Neural progenitor cell (in vitro differentiated cells): ENCODE data around the gene CARMIL1. TPM values are rescaled to one million over a fixed set of nuclear protein-coding genes. Genes with fewer than 3 reads are reported as not detected.
"Not testable (repeated sequence)": the region's sequence is repeated elsewhere in the genome, so short reads cannot be mapped to it uniquely, and the experiment has no call there.

Experiments used
- DNase-seq: peaks from one replicate; pipeline ENCODE4 v3.0.0-alpha.2; 2016; ENCODE audit warnings: low spot score
- H2AFZ ChIP-seq: fragments of 200-600 bp; sonication (generic); replicated peaks from 2 replicates; pipeline ENCODE4 v1.6.1; 2016; ENCODE audit warnings: antibody characterized with exemption
- H3F3A ChIP-seq: fragments of 200-600 bp; sonication (generic); 2 replicates; pipeline ENCODE4 v1.6.1; 2016; ENCODE audit warnings: antibody characterized with exemption, low read depth
- H3K27ac ChIP-seq: fragments of 200-600 bp; sonication (generic); 2 replicates; pipeline ENCODE4 v1.5.1; 2016; ENCODE audit warnings: mild to moderate bottlenecking
- H3K27me3 ChIP-seq: fragments of 200-600 bp; sonication (generic); 2 replicates; pipeline ENCODE4 v1.6.1; 2016; ENCODE audit warnings: mild to moderate bottlenecking, moderate library complexity
- H3K36me3 ChIP-seq: fragments of 200-600 bp; sonication (generic); 2 replicates; pipeline ENCODE4 v1.5.1; 2016
- H3K4me1 ChIP-seq: fragments of 200-600 bp; sonication (generic); 2 replicates; pipeline ENCODE4 v1.6.1; 2016; ENCODE audit warnings: mixed run types
- H3K4me2 ChIP-seq: fragments of 200-600 bp; sonication (generic); 2 replicates; pipeline ENCODE4 v1.6.1; 2016
- H3K4me3 ChIP-seq: fragments of 200-600 bp; sonication (generic); 2 replicates; pipeline ENCODE4 v1.5.1; 2016
- H3K79me2 ChIP-seq: fragments of 200-600 bp; sonication (generic); 2 replicates; pipeline ENCODE4 v1.6.1; 2016; ENCODE audit warnings: low read depth
- H3K9ac ChIP-seq: fragments of 200-600 bp; sonication (generic); 2 replicates; pipeline ENCODE4 v1.6.1; 2016
- H3K9me3 ChIP-seq: fragments of 200-600 bp; sonication (generic); 2 replicates; pipeline ENCODE4 v1.5.1; 2016; ENCODE audit warnings: low read depth
- H4K20me1 ChIP-seq: fragments of 200-600 bp; sonication (generic); 2 replicates; pipeline ENCODE4 v1.6.1; 2016; ENCODE audit warnings: low read depth
- H3K27ac Mint-ChIP-seq: 3 replicates; pipeline ENCODE4 v1.8.0; 2021; ENCODE audit warnings: mixed read lengths
- H3K27me3 Mint-ChIP-seq: 2 replicates; pipeline ENCODE4 v1.8.0; 2022; ENCODE audit warnings: low read depth, mild to moderate bottlenecking, inconsistent platforms, moderate library complexity, mixed read lengths; ENCODE audit not compliant: insufficient read depth
- H3K36me3 Mint-ChIP-seq: 3 replicates; pipeline ENCODE4 v1.8.0; 2021; ENCODE audit warnings: mixed read lengths
- H3K4me1 Mint-ChIP-seq: 3 replicates; pipeline ENCODE4 v1.8.0; 2021; ENCODE audit warnings: mixed read lengths
- H3K4me3 Mint-ChIP-seq: 3 replicates; pipeline ENCODE4 v1.8.0; 2021; ENCODE audit warnings: mild to moderate bottlenecking, moderate library complexity, mixed read lengths
- H3K9me3 Mint-ChIP-seq: 3 replicates; pipeline ENCODE4 v1.8.0; 2020; ENCODE audit warnings: mixed read lengths
- EZH2 ChIP-seq: fragments of 200-600 bp; sonication (generic); IDR thresholded peaks from 2 replicates; pipeline ENCODE4 v1.6.1; 2017; ENCODE audit warnings: antibody characterized with exemption, mild to moderate bottlenecking, moderate library complexity
- EZH2phosphoT487 ChIP-seq: fragments of 200-600 bp; sonication (generic); IDR thresholded peaks from 2 replicates; pipeline ENCODE4 v1.6.1; 2017; ENCODE audit warnings: antibody characterized with exemption
- total RNA-seq: library from RNA; depleted of rRNA; stranded (reverse); fragments of >200 nt; gene quantifications from 2 replicates; pipeline ENCODE4 v1.2.3, GENCODE V29; 2015; ENCODE audit warnings: low replicate concordance
- TF ChIP-seq, protein P1 (sequence below): fragments of 200-600 bp; sonication (generic); IDR thresholded peaks from 2 replicates; pipeline ENCODE4 v1.5.1; 2017; ENCODE audit warnings: antibody characterized with exemption, mild to moderate bottlenecking

The CARMIL1 gene
- total RNA-seq, 1 donor from 2014 or later, result 13.3 TPM

GRCh38 chr6:25582101-25582500 lies 302.9 kb downstream of the CARMIL1 start:
- H3K27me3 ChIP-seq, result no peaks in the 10 kb centered on the region
- H3K27ac Mint-ChIP-seq, result no peak overlapping the region
- H4K20me1 ChIP-seq, result no peaks in the 10 kb centered on the region
- DNase-seq, result no peak
- H3K27me3 Mint-ChIP-seq, result no peaks in the 10 kb centered on the region
- no peak overlapping the region for H3K4me3 ChIP-seq
- H3K4me3 Mint-ChIP-seq, result no peak overlapping the region
- TF ChIP-seq, protein P1, sequence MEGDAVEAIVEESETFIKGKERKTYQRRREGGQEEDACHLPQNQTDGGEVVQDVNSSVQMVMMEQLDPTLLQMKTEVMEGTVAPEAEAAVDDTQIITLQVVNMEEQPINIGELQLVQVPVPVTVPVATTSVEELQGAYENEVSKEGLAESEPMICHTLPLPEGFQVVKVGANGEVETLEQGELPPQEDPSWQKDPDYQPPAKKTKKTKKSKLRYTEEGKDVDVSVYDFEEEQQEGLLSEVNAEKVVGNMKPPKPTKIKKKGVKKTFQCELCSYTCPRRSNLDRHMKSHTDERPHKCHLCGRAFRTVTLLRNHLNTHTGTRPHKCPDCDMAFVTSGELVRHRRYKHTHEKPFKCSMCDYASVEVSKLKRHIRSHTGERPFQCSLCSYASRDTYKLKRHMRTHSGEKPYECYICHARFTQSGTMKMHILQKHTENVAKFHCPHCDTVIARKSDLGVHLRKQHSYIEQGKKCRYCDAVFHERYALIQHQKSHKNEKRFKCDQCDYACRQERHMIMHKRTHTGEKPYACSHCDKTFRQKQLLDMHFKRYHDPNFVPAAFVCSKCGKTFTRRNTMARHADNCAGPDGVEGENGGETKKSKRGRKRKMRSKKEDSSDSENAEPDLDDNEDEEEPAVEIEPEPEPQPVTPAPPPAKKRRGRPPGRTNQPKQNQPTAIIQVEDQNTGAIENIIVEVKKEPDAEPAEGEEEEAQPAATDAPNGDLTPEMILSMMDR, result no peak
- no peak for TF ChIP-seq EZH2
- TF ChIP-seq EZH2phosphoT487, result no peak
- no peaks in the 10 kb centered on the region for H3K4me1 ChIP-seq
- no peak overlapping the region for H2AFZ ChIP-seq
- no peaks in the 10 kb centered on the region for H3K36me3 Mint-ChIP-seq
- no peak overlapping the region for H3K9ac ChIP-seq
- H3K27ac ChIP-seq, result no peak overlapping the region
- H3K9me3 ChIP-seq, result no peaks in the 10 kb centered on the region
- H3K79me2 ChIP-seq, result no peaks in the 10 kb centered on the region
- H3K9me3 Mint-ChIP-seq, result no peaks in the 10 kb centered on the region
- no peaks in the 10 kb centered on the region for H3K36me3 ChIP-seq
- H3F3A ChIP-seq, result no peaks in the 10 kb centered on the region
- no peak overlapping the region for H3K4me2 ChIP-seq
- H3K4me1 Mint-ChIP-seq, result peaks cover 3% of the 10 kb centered on the region

- H3K4me3 ChIP-seq, result no peak overlapping the region
- no peak overlapping the region for H3K27ac ChIP-seq
- no peaks in the 10 kb centered on the region for H3K27me3 Mint-ChIP-seq
- H3K9me3 ChIP-seq, result no peaks in the 10 kb centered on the region
- no peaks in the 10 kb centered on the region for H3K9me3 Mint-ChIP-seq
- no peaks in the 10 kb centered on the region for H3F3A ChIP-seq
- no peaks in the 10 kb centered on the region for H3K27me3 ChIP-seq
- H3K4me3 Mint-ChIP-seq, result no peak overlapping the region
- H3K9ac ChIP-seq, result no peak overlapping the region
- H2AFZ ChIP-seq, result no peak overlapping the region
- no peak for DNase-seq
- H3K4me1 Mint-ChIP-seq, result no peaks in the 10 kb centered on the region
- no peak overlapping the region for H3K4me2 ChIP-seq
- no peak overlapping the region for H3K27ac Mint-ChIP-seq
- no peaks in the 10 kb centered on the region for H3K4me1 ChIP-seq
- H3K36me3 Mint-ChIP-seq, result no peaks in the 10 kb centered on the region
- H4K20me1 ChIP-seq, result no peaks in the 10 kb centered on the region
- no peaks in the 10 kb centered on the region for H3K36me3 ChIP-seq
- no peak for TF ChIP-seq EZH2phosphoT487
- TF ChIP-seq, protein P1, result no peak
- TF ChIP-seq EZH2, result no peak
- H3K79me2 ChIP-seq, result no peaks in the 10 kb centered on the region
Observed at GRCh38 chr6:25583099-25583498, 303.9 kb downstream of the CARMIL1 start.

GRCh38 chr6:25583906-25584305 lies 304.7 kb downstream of the CARMIL1 start:
- no peak overlapping the region for H3K4me3 Mint-ChIP-seq
- H3K4me1 Mint-ChIP-seq, result no peaks in the 10 kb centered on the region
- no peak overlapping the region for H2AFZ ChIP-seq
- H3K36me3 ChIP-seq, result no peaks in the 10 kb centered on the region
- H3K27me3 Mint-ChIP-seq, result no peaks in the 10 kb centered on the region
- no peaks in the 10 kb centered on the region for H3K9me3 ChIP-seq
- no peaks in the 10 kb centered on the region for H4K20me1 ChIP-seq
- TF ChIP-seq, protein P1, result no peak
- no peak for TF ChIP-seq EZH2
- no peak for TF ChIP-seq EZH2phosphoT487
- no peak overlapping the region for H3K27ac Mint-ChIP-seq
- no peak for DNase-seq
- no peaks in the 10 kb centered on the region for H3K4me1 ChIP-seq
- no peaks in the 10 kb centered on the region for H3K9me3 Mint-ChIP-seq
- H3K27me3 ChIP-seq, result no peaks in the 10 kb centered on the region
- peaks cover under 1% of the 10 kb centered on the region for H3K36me3 Mint-ChIP-seq
- no peak overlapping the region for H3K4me2 ChIP-seq
- H3F3A ChIP-seq, result no peaks in the 10 kb centered on the region
- H3K4me3 ChIP-seq, result no peak overlapping the region
- H3K79me2 ChIP-seq, result no peaks in the 10 kb centered on the region
- no peak overlapping the region for H3K27ac ChIP-seq
- H3K9ac ChIP-seq, result no peak overlapping the region

- Mint-ChIP-seq H3K4me1 (no peaks in the 10 kb centered on the region), H3K36me3 (peaks cover 4% of the 10 kb centered on the region), H3K27ac (no peak overlapping the region), H3K9me3 (no peaks in the 10 kb centered on the region), H3K27me3 (no peaks in the 10 kb centered on the region), H3K4me3 (no peak overlapping the region)
- no peak for TF ChIP-seq EZH2phosphoT487
- TF ChIP-seq EZH2, result no peak
- TF ChIP-seq, protein P1, result no peak
- Histone ChIP-seq H3K36me3 (no peaks in the 10 kb centered on the region), H3K9me3 (no peaks in the 10 kb centered on the region), H2AFZ (no peak overlapping the region), H4K20me1 (no peaks in the 10 kb centered on the region), H3F3A (no peaks in the 10 kb centered on the region), H3K4me3 (no peak overlapping the region), H3K27me3 (no peaks in the 10 kb centered on the region), H3K4me2 (no peak overlapping the region), H3K27ac (no peak overlapping the region), H3K4me1 (no peaks in the 10 kb centered on the region), H3K79me2 (no peaks in the 10 kb centered on the region), H3K9ac (no peak overlapping the region)
- DNase-seq, result no peak
Observed at GRCh38 chr6:25585225-25585624, 306.1 kb downstream of the CARMIL1 start.

DNA sequence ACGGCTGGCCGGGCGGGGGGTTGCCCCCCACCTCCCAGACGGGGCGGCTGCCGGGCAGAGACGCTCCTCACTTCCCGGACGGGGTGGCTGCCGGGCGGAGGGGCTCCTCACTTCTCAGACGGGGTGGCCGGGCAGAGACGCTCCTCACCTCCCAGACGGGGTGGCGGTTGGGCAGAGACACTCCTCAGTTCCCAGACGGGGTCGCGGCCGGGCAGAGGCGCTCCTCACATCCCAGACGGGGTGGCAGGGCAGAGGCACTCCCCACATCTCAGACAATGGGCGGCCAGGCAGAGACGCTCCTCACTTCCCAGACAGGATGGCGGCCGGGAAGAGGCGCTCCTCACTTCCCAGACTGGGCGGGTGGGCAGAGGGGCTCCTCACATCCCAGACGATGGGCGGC lies 306.9 kb downstream of the CARMIL1 start:
- not testable (repeated sequence) for H3K9me3 ChIP-seq, H3K27me3 ChIP-seq, H3F3A ChIP-seq, H3K4me1 Mint-ChIP-seq, H3K9me3 Mint-ChIP-seq, H2AFZ ChIP-seq, H3K36me3 ChIP-seq, H3K79me2 ChIP-seq, H4K20me1 ChIP-seq, H3K27me3 Mint-ChIP-seq, DNase-seq, H3K9ac ChIP-seq, H3K27ac ChIP-seq, H3K36me3 Mint-ChIP-seq, H3K4me1 ChIP-seq, H3K4me3 ChIP-seq, H3K4me2 ChIP-seq, H3K4me3 Mint-ChIP-seq, H3K27ac Mint-ChIP-seq
